PC-3 (cell line): ENCODE results near the gene LHFPL6. TPM values are rescaled to one million over a fixed set of nuclear protein-coding genes. Genes with fewer than 3 reads are reported as not detected.

Experiments used
- ATAC-seq: fragments of 200-7000 bp; cut with Tn5 transposase; 2 replicates; pipeline ENCODE4 v1.9.1; 2020; ENCODE audit warnings: mild to moderate bottlenecking, moderate library complexity
- BruUV-seq: library from RNA; stranded (reverse); fragments of 400-500 nt; replicated peaks from 2 replicates; lab custom pipeline; 2021; lab: Mats Ljungman, UMichigan
- CTCF ChIA-PET: fragments of 300-600 bp; sonication (Branson Sonifier 250); formaldehyde crosslinking; loops from one replicate; lab custom pipeline; 2022; ENCODE audit warnings: antibody characterized with exemption; lab: Charles Lee
- POLR2A ChIA-PET: fragments of 300-600 bp; sonication (Branson Sonifier 250); formaldehyde crosslinking; loops from one replicate; lab custom pipeline; 2022; ENCODE audit warnings: antibody characterized with exemption; ENCODE audit not compliant: unreplicated experiment; lab: Charles Lee
- DNase-seq: peaks from one replicate; pipeline ENCODE4 v3.0.0-alpha.2; 2015
- H2AFZ ChIP-seq: fragments of 300-600 bp; sonication (generic); 2 replicates; pipeline ENCODE4 v1.6.0; 2016; ENCODE audit warnings: antibody characterized with exemption, low read length
- H3F3A ChIP-seq: fragments of 300-600 bp; sonication (generic); one replicate; pipeline ENCODE4 v1.6.0; 2017; ENCODE audit warnings: antibody characterized with exemption, low read length, control low read depth, mild to moderate bottlenecking; ENCODE audit not compliant: unreplicated experiment
- H3K27ac ChIP-seq: fragments of 300-600 bp; sonication (generic); 2 replicates; pipeline ENCODE4 v1.5.1; 2016; ENCODE audit warnings: mild to moderate bottlenecking, low read length
- H3K27me3 ChIP-seq: fragments of 300-600 bp; sonication (generic); 2 replicates; pipeline ENCODE4 v1.6.1; 2016; ENCODE audit warnings: low read length, mixed read lengths
- H3K36me3 ChIP-seq: fragments of 300-600 bp; sonication (generic); 2 replicates; pipeline ENCODE4 v1.6.1; 2016; ENCODE audit warnings: low read depth, mixed run types, low read length, mixed read lengths
- H3K4me1 ChIP-seq: fragments of 300-600 bp; sonication (generic); 2 replicates; pipeline ENCODE4 v1.5.1; 2016; ENCODE audit warnings: low read length; ENCODE audit not compliant: insufficient read depth
- H3K4me2 ChIP-seq: fragments of 300-600 bp; sonication (generic); 2 replicates; pipeline ENCODE4 v1.6.0; 2016; ENCODE audit warnings: low read length
- H3K4me3 ChIP-seq: fragments of 300-600 bp; sonication (generic); 2 replicates; pipeline ENCODE4 v1.5.1; 2016; ENCODE audit warnings: mild to moderate bottlenecking, low read length, mixed read lengths
- H3K79me2 ChIP-seq: fragments of 300-600 bp; sonication (generic); 2 replicates; pipeline ENCODE4 v1.6.1; 2017; ENCODE audit warnings: low read length, mixed read lengths
- H3K9ac ChIP-seq: fragments of 300-600 bp; sonication (generic); 2 replicates; pipeline ENCODE4 v1.6.0; 2016; ENCODE audit warnings: mild to moderate bottlenecking, low read length
- H3K9me2 ChIP-seq: fragments of 300-600 bp; sonication (generic); replicated peaks from 2 replicates; pipeline ENCODE4 v1.6.1; 2016; ENCODE audit warnings: mixed run types, low read length, mixed read lengths
- H3K9me3 ChIP-seq: fragments of 300-600 bp; sonication (generic); 2 replicates; pipeline ENCODE4 v1.6.1; 2016; ENCODE audit warnings: low read length, mixed read lengths
- H4K20me1 ChIP-seq: fragments of 300-600 bp; sonication (generic); 2 replicates; pipeline ENCODE4 v1.6.1; 2016; ENCODE audit warnings: low read length, mixed read lengths
- EZH2 ChIP-seq: fragments of 300-600 bp; sonication (generic); IDR thresholded peaks from one replicate; pipeline ENCODE4 v1.6.1; 2017; ENCODE audit warnings: antibody characterized with exemption, mild to moderate bottlenecking, low read length; ENCODE audit not compliant: unreplicated experiment
- EZH2phosphoT487 ChIP-seq: fragments of 300-600 bp; sonication (generic); IDR thresholded peaks from 2 replicates; pipeline ENCODE4 v1.6.1; 2018; ENCODE audit warnings: mild to moderate bottlenecking, antibody characterized with exemption, low read length, borderline replicate concordance
- intact Hi-C: fragments of 100-400 bp; cut with micrococcal nuclease; formaldehyde crosslinking; loops from 2 replicates; pipeline ENCODE4 v1.9.0; 2023
- total RNA-seq: library from RNA; depleted of rRNA; stranded (reverse); fragments of >200 nt; gene quantifications from 2 replicates; pipeline ENCODE4 v1.2.3, GENCODE V29; 2014
- TF ChIP-seq, protein P1 (sequence below): fragments of 300-600 bp; sonication (generic); conservative IDR thresholded peaks from 2 replicates; pipeline ENCODE4 v1.5.1; 2017; ENCODE audit warnings: antibody characterized with exemption, low read depth, mild to moderate bottlenecking, low read length

LHFPL6 gene
- total RNA-seq, 1 experiment from 2014 or later: 7.8 TPM

GRCh38 chr13:39499604-39500003 lies 103.4 kb downstream of the LHFPL6 start:
- Histone ChIP-seq H3K4me2 (no peak overlapping the region), H4K20me1 (no peaks in the 10 kb centered on the region), H3K9me2 (no peaks in the 10 kb centered on the region), H3K27me3 (no peaks in the 10 kb centered on the region), H3K79me2 (no peaks in the 10 kb centered on the region), H3K9me3 (no peaks in the 10 kb centered on the region), H3K4me1 (no peaks in the 10 kb centered on the region), H3K36me3 (no peaks in the 10 kb centered on the region), H3F3A (no peaks in the 10 kb centered on the region), H2AFZ (no peak overlapping the region), H3K4me3 (no peak overlapping the region), H3K9ac (no peak overlapping the region), H3K27ac (no peak overlapping the region)
- BruUV-seq: no TSS peak
- TF ChIP-seq, protein P1, sequence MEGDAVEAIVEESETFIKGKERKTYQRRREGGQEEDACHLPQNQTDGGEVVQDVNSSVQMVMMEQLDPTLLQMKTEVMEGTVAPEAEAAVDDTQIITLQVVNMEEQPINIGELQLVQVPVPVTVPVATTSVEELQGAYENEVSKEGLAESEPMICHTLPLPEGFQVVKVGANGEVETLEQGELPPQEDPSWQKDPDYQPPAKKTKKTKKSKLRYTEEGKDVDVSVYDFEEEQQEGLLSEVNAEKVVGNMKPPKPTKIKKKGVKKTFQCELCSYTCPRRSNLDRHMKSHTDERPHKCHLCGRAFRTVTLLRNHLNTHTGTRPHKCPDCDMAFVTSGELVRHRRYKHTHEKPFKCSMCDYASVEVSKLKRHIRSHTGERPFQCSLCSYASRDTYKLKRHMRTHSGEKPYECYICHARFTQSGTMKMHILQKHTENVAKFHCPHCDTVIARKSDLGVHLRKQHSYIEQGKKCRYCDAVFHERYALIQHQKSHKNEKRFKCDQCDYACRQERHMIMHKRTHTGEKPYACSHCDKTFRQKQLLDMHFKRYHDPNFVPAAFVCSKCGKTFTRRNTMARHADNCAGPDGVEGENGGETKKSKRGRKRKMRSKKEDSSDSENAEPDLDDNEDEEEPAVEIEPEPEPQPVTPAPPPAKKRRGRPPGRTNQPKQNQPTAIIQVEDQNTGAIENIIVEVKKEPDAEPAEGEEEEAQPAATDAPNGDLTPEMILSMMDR: no peak
- TF ChIP-seq EZH2phosphoT487 (no peak), EZH2 (no peak)
- DNase-seq: no peak
- POLR2A ChIA-PET: no interaction called here
- intact Hi-C loops: loop anchor here (2.0 kb wide), 1 partner anchor 103 kb away; the partner anchor contains the start of gene LHFPL6
- CTCF ChIA-PET: no interaction called here
- ATAC-seq: no peak

DNA sequence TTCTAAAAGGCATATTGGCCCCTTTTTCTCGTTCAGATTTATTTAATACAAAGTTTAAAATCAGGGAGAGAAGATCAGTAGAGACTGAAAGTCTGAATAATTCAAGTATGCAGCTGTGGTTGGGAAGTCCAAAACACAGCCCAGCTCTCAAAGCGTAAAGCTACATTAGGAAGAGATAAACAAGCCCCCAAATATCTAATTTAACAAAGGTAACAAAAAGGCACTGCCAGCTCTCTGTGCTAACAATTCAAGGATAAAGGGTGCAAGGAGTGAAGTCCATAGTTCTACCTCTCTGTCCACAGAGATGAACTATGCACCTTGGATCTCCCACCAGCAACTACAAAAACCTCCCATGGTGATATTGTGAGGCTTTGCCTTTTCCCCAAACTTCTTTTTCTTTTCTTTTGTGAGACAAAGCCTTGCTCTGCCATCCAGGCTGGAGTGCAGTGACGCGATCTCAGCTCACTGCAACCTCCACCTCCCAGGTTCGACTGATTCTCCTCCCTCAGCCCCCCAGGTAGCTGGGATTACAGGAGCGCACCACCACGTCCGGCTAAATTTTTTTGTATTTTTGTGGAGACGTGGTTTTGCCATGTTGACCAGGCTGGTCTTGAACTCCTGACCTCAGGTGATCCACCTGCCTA lies 104.4 kb downstream of the LHFPL6 start:
- no peaks in the 10 kb centered on the region for H3K79me2 ChIP-seq
- H3K9ac ChIP-seq: no peak overlapping the region
- ChIA-PET POLR2A (no interaction called here), CTCF (no interaction called here)
- H4K20me1 ChIP-seq: no peaks in the 10 kb centered on the region
- intact Hi-C loops: loop anchor here (2.0 kb wide), 1 partner anchor 104 kb away; the partner anchor contains the start of gene LHFPL6
- H3K9me2 ChIP-seq: no peaks in the 10 kb centered on the region
- H3K4me1 ChIP-seq: no peaks in the 10 kb centered on the region
- no peaks in the 10 kb centered on the region for H3K9me3 ChIP-seq
- no peaks in the 10 kb centered on the region for H3K27me3 ChIP-seq
- H3K27ac ChIP-seq: no peak overlapping the region
- no peak overlapping the region for H3K4me2 ChIP-seq
- H3K4me3 ChIP-seq: no peak overlapping the region
- no peaks in the 10 kb centered on the region for H3F3A ChIP-seq
- DNase-seq (no peak), ATAC-seq (no peak)
- H2AFZ ChIP-seq: no peak overlapping the region
- BruUV-seq: no TSS peak
- H3K36me3 ChIP-seq: no peaks in the 10 kb centered on the region
- TF ChIP-seq EZH2: no peak
- no peak for TF ChIP-seq EZH2phosphoT487
- TF ChIP-seq, protein P1: no peak

DNA sequence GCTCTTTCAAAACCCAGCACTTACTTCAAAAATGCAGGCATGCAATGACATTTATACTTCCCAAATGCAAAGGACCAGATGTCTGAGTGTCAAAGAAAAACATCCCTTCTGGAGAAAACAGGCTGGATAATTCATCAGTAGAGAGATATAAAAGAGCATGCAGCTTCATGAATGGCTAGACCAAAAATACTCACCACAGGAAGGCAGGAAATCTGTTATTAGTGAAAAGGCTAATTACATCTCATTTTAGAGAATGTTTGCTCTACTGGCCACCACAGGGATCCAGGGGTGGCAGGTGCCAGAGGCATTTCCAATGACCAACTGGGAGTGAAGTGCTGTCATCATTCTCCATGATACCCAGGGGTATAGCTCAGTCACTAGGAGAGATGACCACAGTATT lies 106.5 kb downstream of the LHFPL6 start:
- H3K9ac ChIP-seq: no peak overlapping the region
- BruUV-seq: no TSS peak
- no peaks in the 10 kb centered on the region for H3K79me2 ChIP-seq
- H2AFZ ChIP-seq: no peak overlapping the region
- no peak overlapping the region for H3K4me2 ChIP-seq
- DNase-seq (no peak), ATAC-seq (no peak)
- CTCF ChIA-PET: interaction anchor here (0.6 to 0.7 kb wide), 2 partner anchors 102 to 1302 kb away, joined by 3 to 10 read pairs; no protein-coding TSS in a partner anchor
- POLR2A ChIA-PET: no interaction called here
- no peaks in the 10 kb centered on the region for H3K9me3 ChIP-seq
- no peaks in the 10 kb centered on the region for H3K4me1 ChIP-seq
- intact Hi-C loops: no loop called here
- H3K27me3 ChIP-seq: no peaks in the 10 kb centered on the region
- no peaks in the 10 kb centered on the region for H3F3A ChIP-seq
- H3K27ac ChIP-seq: no peak overlapping the region
- TF ChIP-seq, protein P1: no peak
- TF ChIP-seq EZH2: no peak
- TF ChIP-seq EZH2phosphoT487: no peak
- no peak overlapping the region for H3K4me3 ChIP-seq
- H4K20me1 ChIP-seq: no peaks in the 10 kb centered on the region
- H3K9me2 ChIP-seq: no peaks in the 10 kb centered on the region
- H3K36me3 ChIP-seq: no peaks in the 10 kb centered on the region
